Measurements from ENCODE around the gene VPS26B. TPM values are rescaled to one million over a fixed set of nuclear protein-coding genes. Genes with fewer than 3 reads are reported as not detected.

VPS26B gene
- polyA plus RNA-seq, 1 donor from 2014 or later, result 11.8 TPM

GRCh38 chr11:134224710-134225664 lies 516 bp downstream of the VPS26B start:
- H3K27me3 Mint-ChIP-seq, result peaks cover 16% of the 10 kb centered on the region
- H3K36me3 Mint-ChIP-seq, result peaks cover 3% of the 10 kb centered on the region
- H3K4me3 Mint-ChIP-seq, result peak overlapping the region; percentile 92 to 99 (median 93)
- peak overlapping the region; percentile 49 to 98 (median 93) for H3K27ac Mint-ChIP-seq
- peaks cover 27 to 48% (median 35%) of the 10 kb centered on the region in 3 donors for H3K4me1 Mint-ChIP-seq
- H3K9me3 Mint-ChIP-seq, result no peaks in the 10 kb centered on the region

DNA sequence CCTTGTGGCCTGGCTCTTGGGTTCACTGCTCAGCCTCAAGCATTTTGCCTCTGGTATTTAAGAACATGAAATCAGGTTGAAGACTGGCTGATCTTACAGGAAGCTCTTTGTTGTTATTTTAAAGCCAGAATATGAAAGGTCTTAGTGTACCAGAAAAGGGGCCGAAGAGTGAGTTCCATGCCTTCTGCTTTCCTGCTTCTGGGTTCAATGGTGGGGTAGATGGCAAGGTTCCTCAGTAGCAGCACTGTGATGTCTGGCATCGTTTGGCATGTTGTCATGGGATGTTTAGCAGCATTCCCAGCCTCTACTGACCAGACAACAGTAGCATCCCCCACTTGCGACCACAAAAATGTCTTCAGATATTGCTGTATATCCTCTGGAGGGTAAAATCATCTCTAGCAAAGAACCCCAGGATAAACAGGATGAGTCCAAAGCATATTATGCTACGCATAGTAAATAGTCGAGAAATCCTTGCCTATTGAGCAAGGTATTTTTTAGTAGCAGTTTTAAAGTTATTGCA lies 2.4 kb downstream of the VPS26B start:
- Mint-ChIP-seq H3K4me1 (peaks cover 36 to 58% (median 42%) of the 10 kb centered on the region in 3 donors), H3K36me3 (peaks cover 3% of the 10 kb centered on the region), H3K9me3 (no peaks in the 10 kb centered on the region), H3K27me3 (peaks cover 30% of the 10 kb centered on the region), H3K27ac (peak overlapping the region in 1 of 3 donors; percentile 93), H3K4me3 (peak overlapping the region in 3 of 4 donors; percentile 31 to 79 (median 34))

- H3K4me3 Mint-ChIP-seq, result peak overlapping the region in 3 of 4 donors; percentile 2 to 49 (median 13)
- H3K4me1 Mint-ChIP-seq, result peaks cover 30 to 53% (median 31%) of the 10 kb centered on the region in 3 donors
- H3K36me3 Mint-ChIP-seq, result peaks cover 3% of the 10 kb centered on the region
- H3K27ac Mint-ChIP-seq, result peak overlapping the region in 1 of 3 donors; percentile 13
- H3K9me3 Mint-ChIP-seq, result no peaks in the 10 kb centered on the region
- H3K27me3 Mint-ChIP-seq, result peaks cover 32% of the 10 kb centered on the region
Measured at GRCh38 chr11:134228625-134229024, 4.2 kb downstream of the VPS26B start.

DNA sequence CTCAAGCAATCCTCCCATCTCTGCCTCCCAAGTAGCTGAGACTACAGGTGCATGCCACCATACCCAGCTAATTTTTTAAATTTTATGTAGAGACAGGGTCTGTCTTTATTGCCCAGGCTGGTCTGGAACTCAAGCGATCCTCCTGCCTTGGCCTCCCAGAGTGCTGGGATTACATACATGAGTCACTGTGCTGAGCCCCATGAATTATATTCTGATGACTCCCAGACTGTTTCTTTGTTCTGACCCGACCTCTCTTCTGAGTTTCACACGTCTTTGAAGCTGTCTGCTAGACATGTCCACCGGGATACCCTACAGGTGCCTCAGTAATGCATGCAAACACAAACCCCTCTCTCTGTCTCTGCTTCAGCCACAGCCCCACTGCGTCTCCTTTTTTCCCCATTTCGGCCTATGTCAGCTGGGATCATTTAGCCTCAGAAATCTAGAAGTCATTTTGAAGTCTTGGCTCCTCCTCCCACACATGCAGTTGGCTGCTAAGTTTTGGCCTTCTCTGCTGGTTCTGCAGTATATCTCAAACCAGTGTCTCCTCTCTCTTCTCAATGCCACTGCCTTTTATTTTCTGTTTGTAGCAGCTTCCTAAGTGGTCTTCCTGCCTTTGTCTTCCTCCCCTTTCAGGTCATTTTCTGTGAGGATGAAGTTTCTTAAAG lies 4.8 kb downstream of the VPS26B start:
- Mint-ChIP-seq H3K4me1 (peaks cover 25 to 53% (median 30%) of the 10 kb centered on the region in 3 donors), H3K27ac (peak overlapping the region in 2 of 3 donors; percentile 65 to 84), H3K9me3 (no peaks in the 10 kb centered on the region), H3K4me3 (peak overlapping the region in 2 of 4 donors; percentile 79 to 88), H3K27me3 (peaks cover 32% of the 10 kb centered on the region), H3K36me3 (peaks cover 3% of the 10 kb centered on the region)

GRCh38 chr11:134230339-134230738 lies 5.9 kb downstream of the VPS26B start:
- peaks cover 3% of the 10 kb centered on the region for H3K36me3 Mint-ChIP-seq
- H3K27me3 Mint-ChIP-seq, result peaks cover 32% of the 10 kb centered on the region
- peak overlapping the region in 1 of 3 donors; percentile 28 for H3K27ac Mint-ChIP-seq
- H3K4me1 Mint-ChIP-seq, result peaks cover 25 to 50% (median 30%) of the 10 kb centered on the region in 3 donors
- no peaks in the 10 kb centered on the region for H3K9me3 Mint-ChIP-seq
- peak overlapping the region in 1 of 4 donors; percentile 41 for H3K4me3 Mint-ChIP-seq

DNA sequence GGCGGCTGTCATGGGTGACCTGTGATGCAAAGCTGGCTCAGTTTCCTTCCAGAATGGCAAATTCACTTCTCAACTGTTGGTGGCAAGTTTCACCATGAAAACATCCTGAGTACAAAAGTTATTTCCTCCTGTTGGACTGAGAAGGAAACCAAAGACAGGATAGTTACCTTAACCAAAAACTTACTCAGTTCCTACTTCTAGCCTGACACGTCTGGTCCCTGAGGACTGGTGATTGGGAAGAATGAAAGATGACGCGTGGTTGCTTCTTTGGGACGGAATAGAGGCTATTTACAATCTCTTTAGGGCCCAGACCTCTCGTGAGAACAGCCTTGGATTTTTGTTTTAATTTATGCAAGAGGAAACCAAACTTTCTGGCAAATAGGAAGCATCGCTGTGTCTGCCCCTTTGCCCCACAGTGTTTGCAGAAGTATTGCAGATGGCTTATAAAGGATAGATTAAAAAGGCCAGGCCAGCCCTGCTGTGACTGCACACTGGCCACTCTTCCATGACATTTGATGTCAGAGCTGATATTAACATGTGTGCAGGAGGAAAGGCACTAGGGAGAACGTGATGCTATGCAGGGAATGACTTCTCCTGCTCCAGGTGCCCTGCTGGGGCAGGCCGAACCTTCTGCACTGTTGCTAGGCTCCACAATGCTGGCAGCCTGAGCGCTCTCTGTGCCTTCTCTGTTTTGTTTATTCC lies 7.6 kb downstream of the VPS26B start:
- Mint-ChIP-seq H3K36me3 (no peaks in the 10 kb centered on the region), H3K27me3 (peaks cover 27% of the 10 kb centered on the region), H3K4me3 (no peak overlapping the region), H3K27ac (no peak overlapping the region), H3K9me3 (no peaks in the 10 kb centered on the region), H3K4me1 (peaks cover 19 to 38% (median 25%) of the 10 kb centered on the region in 3 donors)

- Mint-ChIP-seq H3K36me3 (peaks cover 7% of the 10 kb centered on the region), H3K9me3 (no peaks in the 10 kb centered on the region), H3K27ac (no peak overlapping the region), H3K4me1 (peaks cover 16 to 26% (median 19%) of the 10 kb centered on the region in 3 donors), H3K27me3 (peaks cover 25% of the 10 kb centered on the region), H3K4me3 (no peak overlapping the region)
Measured at GRCh38 chr11:134233729-134234179, 9.3 kb downstream of the VPS26B start.

DNA sequence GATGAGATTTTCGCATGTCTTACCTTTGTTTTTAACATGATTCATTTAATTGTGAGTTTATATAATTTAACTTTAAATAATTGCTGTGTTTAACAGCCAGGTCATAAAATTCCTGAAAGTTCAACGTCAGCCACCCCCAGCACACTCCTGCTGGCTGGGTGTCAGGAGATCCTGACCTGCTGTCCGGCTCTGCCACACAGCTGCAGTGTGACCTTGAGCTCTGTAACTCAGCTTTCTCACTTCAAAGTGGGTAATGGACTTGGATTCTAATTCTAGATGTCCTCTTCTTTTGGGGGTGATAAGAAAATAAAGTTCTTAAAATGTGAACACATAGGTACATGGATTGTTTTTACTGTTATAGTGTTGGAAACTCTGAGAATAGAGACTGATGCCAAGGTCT lies 10.9 kb downstream of the VPS26B start:
- H3K27me3 Mint-ChIP-seq, result peaks cover 13% of the 10 kb centered on the region
- no peaks in the 10 kb centered on the region for H3K9me3 Mint-ChIP-seq
- peaks cover 11% of the 10 kb centered on the region for H3K36me3 Mint-ChIP-seq
- peaks cover 4 to 10% (median 7%) of the 10 kb centered on the region in 3 donors for H3K4me1 Mint-ChIP-seq
- no peak overlapping the region for H3K27ac Mint-ChIP-seq
- H3K4me3 Mint-ChIP-seq, result no peak overlapping the region

DNA sequence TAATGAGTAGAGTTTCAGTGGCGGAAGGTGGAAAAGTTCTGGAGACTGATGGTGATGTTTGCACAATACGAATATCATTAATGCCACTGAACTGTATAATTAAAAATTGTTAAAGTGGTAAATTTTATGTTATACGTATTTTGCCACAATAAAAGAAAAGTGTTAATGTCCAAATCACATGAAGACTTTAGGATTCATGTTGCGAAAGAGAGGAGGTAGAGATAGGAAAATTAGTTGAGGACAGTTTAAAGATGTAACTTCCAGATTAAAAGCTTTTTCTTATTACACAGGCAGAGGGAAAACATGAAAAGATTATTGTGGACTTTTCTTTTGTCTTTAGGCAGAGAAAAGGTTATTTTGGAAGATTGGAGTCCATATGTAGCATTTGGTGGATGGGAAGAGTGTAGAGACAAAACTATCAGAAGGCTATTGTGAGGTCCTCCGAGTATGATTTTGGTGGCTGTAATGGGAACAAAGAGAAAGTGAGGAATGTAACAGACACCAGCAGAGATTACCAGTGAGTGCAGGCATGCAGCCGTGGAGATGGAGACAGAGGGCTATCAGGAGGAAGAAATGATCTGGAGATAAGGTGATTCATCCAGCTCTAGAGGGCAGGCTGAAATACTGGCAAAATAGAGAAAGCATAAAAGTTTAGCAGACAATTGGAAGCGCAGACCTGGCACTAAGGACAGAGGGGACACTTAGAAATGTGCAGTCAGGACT lies 12.5 kb downstream of the VPS26B start:
- H3K4me3 Mint-ChIP-seq, result no peak overlapping the region
- H3K4me1 Mint-ChIP-seq, result peaks cover 0 to 3% (median under 1%) of the 10 kb centered on the region in 3 donors
- H3K27ac Mint-ChIP-seq, result peak overlapping the region in 1 of 3 donors; percentile 28
- H3K36me3 Mint-ChIP-seq, result peaks cover 11% of the 10 kb centered on the region
- no peaks in the 10 kb centered on the region for H3K9me3 Mint-ChIP-seq
- peaks cover 2% of the 10 kb centered on the region for H3K27me3 Mint-ChIP-seq

DNA sequence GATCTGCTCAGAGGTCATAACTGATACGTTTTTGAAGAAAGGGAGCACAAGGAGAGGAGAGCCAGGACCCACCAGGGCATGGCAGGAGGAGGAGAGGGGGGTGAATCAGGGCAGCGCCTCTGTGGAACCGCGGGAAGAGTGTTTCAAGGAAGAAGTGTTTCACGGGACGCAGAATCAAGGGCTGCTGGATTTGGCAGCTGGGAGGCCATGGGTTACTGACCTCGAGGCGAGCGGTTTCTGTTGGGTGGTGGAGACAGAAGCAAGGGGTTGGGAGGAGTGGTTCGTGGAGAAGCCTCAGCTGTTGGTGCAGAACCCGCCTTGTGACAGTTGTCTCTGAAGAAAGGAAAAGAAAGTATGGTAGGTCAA lies 13.1 kb downstream of the VPS26B start:
- Mint-ChIP-seq H3K9me3 (no peaks in the 10 kb centered on the region), H3K4me3 (no peak overlapping the region), H3K4me1 (peaks cover 0 to 1% (median 0%) of the 10 kb centered on the region in 3 donors), H3K27me3 (no peaks in the 10 kb centered on the region), H3K27ac (no peak overlapping the region), H3K36me3 (peaks cover 11% of the 10 kb centered on the region)

- Mint-ChIP-seq H3K27ac (no peak overlapping the region), H3K36me3 (peaks cover 11% of the 10 kb centered on the region), H3K27me3 (no peaks in the 10 kb centered on the region), H3K4me1 (no peaks in the 10 kb centered on the region), H3K4me3 (no peak overlapping the region), H3K9me3 (no peaks in the 10 kb centered on the region)
Measured at GRCh38 chr11:134238956-134239355, 14.5 kb downstream of the VPS26B start.

GRCh38 chr11:134240592-134240991 lies 16.1 kb downstream of the VPS26B start:
- Mint-ChIP-seq H3K4me1 (no peaks in the 10 kb centered on the region), H3K27ac (no peak overlapping the region), H3K4me3 (no peak overlapping the region), H3K27me3 (no peaks in the 10 kb centered on the region), H3K36me3 (peaks cover 13% of the 10 kb centered on the region), H3K9me3 (no peaks in the 10 kb centered on the region)

- H3K36me3 Mint-ChIP-seq, result peaks cover 15% of the 10 kb centered on the region
- H3K27ac Mint-ChIP-seq, result no peak overlapping the region
Measured at GRCh38 chr11:134242376-134242775, 17.9 kb downstream of the VPS26B start.

GRCh38 chr11:134243913-134244312 lies 19.4 kb downstream of the VPS26B start:
- no peaks in the 10 kb centered on the region for H3K27me3 Mint-ChIP-seq
- H3K36me3 Mint-ChIP-seq, result peaks cover 12% of the 10 kb centered on the region
- H3K4me3 Mint-ChIP-seq, result no peak overlapping the region
- H3K4me1 Mint-ChIP-seq, result no peaks in the 10 kb centered on the region
- H3K9me3 Mint-ChIP-seq, result no peaks in the 10 kb centered on the region
- H3K27ac Mint-ChIP-seq, result no peak overlapping the region

More at GRCh38 chr11:134242376-134242775, 17.9 kb downstream of the VPS26B start:
- Mint-ChIP-seq H3K9me3 (no peaks in the 10 kb centered on the region), H3K27me3 (no peaks in the 10 kb centered on the region), H3K4me1 (no peaks in the 10 kb centered on the region), H3K4me3 (peak overlapping the region in 1 of 4 donors; percentile 35)
